Coronary artery (tissue), 2 donors: Measurements from ENCODE around the gene GCLC.

Experiments used
- DNase-seq: peaks from one replicate; pipeline ENCODE4 v3.0.0-alpha.2; 2017; ENCODE audit warnings: low spot score
- H3K27ac ChIP-seq, 2 donors: fragments of 200-600 bp; sonication (generic); one replicate each; pipeline ENCODE4 v1.5.1; 2016 to 2019
- H3K4me3 ChIP-seq: fragments of 200-600 bp; sonication (generic); 2 replicates; pipeline ENCODE4 v1.5.1; 2016; ENCODE audit warnings: mild to moderate bottlenecking, moderate library complexity
- TF ChIP-seq, protein P1 (sequence below): fragments of 200-600 bp; sonication (generic); IDR thresholded peaks from one replicate; pipeline ENCODE4 v1.5.1; 2019; ENCODE audit warnings: antibody characterized with exemption

GCLC gene

DNA sequence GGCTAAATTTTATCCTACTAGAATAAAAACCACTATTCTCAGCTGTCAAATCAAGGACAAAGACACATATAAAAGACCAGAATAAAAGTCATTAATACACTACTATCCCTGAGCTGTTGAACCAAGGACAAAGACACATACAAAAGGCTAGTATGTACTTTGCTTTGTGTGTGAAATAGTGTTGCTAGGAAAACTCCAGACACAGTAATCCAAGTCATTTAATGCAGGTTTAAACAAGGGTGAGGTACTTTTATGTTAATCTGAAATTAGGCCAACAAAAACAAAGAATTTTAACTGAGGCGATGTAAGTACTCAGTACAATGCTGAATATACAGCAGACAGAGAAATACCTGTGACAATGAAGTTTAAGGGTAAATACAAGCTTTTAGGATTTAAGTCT lies 18.9 kb downstream of the GCLC start:
- no peak overlapping the region for H3K4me3 ChIP-seq

DNA sequence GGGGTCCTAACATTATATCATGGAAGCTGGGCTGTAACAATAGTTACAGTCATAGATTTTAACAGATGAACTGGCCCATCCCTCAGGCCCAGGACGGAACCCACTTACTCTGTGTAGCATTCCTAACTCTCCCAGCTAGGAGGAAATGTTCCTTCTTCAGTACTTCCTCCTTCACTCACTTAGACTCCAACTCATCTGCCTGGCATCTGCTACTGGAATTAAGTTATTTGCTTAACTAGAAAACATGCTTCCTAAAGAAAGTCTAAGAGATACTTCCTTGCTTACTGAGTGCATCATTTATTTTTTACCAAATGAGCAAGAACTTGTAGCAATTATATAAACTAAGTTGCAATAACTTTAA lies 20.5 kb downstream of the GCLC start:
- DNase-seq: no peak
- TF ChIP-seq, protein P1, sequence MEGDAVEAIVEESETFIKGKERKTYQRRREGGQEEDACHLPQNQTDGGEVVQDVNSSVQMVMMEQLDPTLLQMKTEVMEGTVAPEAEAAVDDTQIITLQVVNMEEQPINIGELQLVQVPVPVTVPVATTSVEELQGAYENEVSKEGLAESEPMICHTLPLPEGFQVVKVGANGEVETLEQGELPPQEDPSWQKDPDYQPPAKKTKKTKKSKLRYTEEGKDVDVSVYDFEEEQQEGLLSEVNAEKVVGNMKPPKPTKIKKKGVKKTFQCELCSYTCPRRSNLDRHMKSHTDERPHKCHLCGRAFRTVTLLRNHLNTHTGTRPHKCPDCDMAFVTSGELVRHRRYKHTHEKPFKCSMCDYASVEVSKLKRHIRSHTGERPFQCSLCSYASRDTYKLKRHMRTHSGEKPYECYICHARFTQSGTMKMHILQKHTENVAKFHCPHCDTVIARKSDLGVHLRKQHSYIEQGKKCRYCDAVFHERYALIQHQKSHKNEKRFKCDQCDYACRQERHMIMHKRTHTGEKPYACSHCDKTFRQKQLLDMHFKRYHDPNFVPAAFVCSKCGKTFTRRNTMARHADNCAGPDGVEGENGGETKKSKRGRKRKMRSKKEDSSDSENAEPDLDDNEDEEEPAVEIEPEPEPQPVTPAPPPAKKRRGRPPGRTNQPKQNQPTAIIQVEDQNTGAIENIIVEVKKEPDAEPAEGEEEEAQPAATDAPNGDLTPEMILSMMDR: no peak
- H3K27ac ChIP-seq: no peak overlapping the region
- no peak overlapping the region for H3K4me3 ChIP-seq

More for the DNA sequence above, 18.9 kb downstream of the GCLC start:
- no peak for DNase-seq
- TF ChIP-seq, protein P1: no peak
- no peak overlapping the region for H3K27ac ChIP-seq

DNA sequence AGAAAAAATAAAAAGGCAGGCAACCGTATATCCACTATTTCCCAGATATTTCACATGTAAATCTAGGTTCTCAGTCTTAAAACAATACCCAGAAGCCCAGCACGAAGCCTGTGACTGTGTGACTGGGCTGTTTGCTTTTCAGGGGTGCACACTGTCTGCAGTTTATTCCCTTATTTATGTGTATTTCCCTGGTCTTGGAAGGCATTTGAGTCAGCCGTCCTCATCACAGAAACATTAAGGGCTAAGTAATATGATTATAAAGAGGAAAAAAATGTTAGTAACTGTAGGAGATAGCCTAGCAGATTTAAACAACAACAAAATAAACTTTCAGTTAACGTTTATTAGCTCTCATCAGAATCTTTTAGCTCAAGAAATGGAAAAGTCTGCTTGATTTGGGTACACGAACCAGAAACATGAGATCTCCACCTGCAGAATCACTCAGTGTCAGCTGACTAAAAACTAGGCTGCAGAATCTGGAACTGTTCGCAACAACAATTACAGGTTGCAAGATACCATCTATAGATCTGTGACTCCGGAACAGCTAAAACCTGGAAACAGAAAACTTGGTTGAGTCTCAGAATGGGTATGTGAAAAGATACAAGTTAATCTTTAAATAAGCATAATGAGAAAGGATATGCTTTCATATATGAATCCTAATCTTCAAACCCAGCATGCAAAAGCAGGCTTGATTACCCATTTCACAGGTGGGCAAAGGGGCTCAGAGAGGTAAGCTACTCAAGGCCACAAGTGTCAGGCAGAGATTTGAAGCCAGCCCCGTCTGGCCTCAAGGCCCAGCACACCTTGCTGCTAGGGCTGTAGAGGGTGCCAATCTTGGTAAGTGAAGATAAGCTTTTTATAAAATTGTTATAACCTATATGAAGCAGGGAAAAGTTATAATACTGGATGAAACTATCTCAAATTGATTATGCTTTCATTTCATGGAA lies 21.1 kb downstream of the GCLC start:
- no peak overlapping the region for H3K27ac ChIP-seq
- TF ChIP-seq, protein P1: no peak
- H3K4me3 ChIP-seq: no peak overlapping the region
- no peak for DNase-seq

DNA sequence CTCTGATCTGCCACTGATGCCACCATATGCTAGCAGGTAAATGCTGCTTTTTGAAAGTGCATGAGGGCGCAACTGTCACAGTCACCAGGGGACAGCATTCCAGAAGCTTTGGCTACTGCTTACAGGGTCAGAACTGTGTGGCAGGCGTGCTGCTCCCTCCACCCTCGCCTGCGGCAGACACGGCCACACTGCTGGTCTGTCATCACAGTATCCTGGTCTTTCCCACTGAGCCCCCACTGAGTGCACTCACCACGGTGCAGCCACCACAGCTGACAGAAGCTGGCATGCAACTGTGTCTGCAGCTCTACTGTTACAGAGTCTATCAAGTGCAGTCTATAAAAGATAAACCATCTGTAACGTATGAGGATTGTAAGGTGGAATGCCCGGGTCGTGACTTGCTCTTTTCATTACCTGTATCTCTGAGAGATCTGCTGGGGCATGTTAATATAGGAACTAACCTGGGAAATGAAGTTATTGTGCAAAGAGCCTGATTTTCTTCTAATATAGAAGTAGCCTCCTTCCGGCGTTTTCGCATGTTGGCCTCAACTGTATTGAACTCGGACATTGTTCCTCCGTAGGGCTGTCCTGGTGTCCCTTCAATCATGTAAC lies 24.5 kb downstream of the GCLC start:
- TF ChIP-seq, protein P1: no peak
- Histone ChIP-seq H3K27ac (no peak overlapping the region), H3K4me3 (no peak overlapping the region)
- no peak for DNase-seq

DNA sequence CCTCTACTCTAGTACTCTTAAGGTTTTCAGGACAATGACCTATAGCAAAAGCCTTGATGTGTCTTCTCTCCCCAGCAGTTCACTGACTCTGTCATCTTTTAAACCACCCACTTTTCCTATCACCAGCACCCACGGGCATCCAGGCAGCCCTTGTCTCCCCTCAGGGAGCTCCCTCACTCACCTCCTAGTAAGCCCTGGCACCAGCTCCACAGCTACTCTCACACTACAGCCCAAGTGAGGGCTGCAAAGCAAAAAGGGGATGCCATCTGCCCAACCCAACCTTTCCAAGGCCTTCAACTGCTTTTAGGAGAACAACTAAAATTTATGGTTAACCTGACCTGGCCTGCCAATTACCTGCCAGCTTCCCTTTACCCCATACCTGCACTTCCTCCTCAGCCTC lies 26.0 kb downstream of the GCLC start:
- no peak overlapping the region for H3K27ac ChIP-seq
- H3K4me3 ChIP-seq: no peak overlapping the region
- DNase-seq: no peak
- TF ChIP-seq, protein P1: no peak

DNA sequence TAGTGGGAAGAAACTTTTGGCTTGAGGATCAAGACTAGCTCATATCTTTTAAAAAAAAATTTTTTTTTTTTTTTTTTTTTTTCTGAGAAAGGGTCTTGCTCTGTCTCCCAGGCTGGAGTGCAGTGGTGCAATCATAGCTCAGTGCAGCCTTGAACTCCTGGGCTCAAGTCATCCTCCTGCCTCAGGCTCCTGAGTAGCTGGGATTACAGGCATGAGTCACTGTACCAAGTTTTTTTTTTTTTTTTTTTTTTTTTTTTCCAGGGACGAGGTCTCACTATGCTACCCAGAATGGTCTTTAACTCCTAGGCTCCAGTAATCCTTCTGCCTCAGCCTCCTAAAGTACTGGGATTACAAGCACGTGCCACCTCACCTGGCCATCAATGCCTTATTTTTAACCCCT lies 27.9 kb downstream of the GCLC start:
- H3K27ac ChIP-seq: no peak overlapping the region
- no peak for DNase-seq
- TF ChIP-seq, protein P1: no peak
- H3K4me3 ChIP-seq: no peak overlapping the region

DNA sequence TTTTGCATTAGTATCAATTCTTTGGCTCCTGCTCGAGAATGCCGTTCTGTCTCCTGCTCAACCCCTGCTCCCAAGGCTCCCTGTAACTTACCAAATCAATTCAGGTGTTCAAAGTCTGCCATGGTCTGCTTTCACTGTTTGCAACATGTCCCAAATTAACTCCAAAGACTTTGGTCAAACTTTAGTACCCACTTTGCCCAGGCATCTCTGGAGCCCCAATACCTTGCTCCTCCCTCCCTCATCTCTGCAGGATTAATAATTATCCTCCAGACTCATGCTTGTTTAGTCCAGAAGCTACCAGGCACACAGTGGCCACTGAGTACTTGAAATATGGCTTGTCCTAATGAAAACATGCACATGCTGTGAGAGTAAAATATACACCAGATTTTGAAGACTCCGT lies 30.2 kb downstream of the GCLC start:
- no peak overlapping the region for H3K27ac ChIP-seq
- TF ChIP-seq, protein P1: no peak
- DNase-seq: no peak
- H3K4me3 ChIP-seq: no peak overlapping the region
